Fibroblast of pulmonary artery (primary cell): ENCODE data around the gene MTUS2.

Source experiments
- DNase-seq: peaks from one replicate; pipeline ENCODE4 v3.0.0-alpha.2; 2010; ENCODE audit warnings: low read depth
- H3K4me3 ChIP-seq: replicated peaks from 2 replicates; pipeline ENCODE4 v1.5.1; 2011; ENCODE audit warnings: low read depth, mild to moderate bottlenecking, control low read depth, low read length, moderate library complexity
- TF ChIP-seq, protein P1 (sequence below): IDR thresholded peaks from 2 replicates; pipeline ENCODE4 v1.5.1; 2011; ENCODE audit warnings: mild to moderate bottlenecking, control low read depth, low read length, inconsistent platforms; ENCODE audit errors: missing control alignments

MTUS2 gene

DNA sequence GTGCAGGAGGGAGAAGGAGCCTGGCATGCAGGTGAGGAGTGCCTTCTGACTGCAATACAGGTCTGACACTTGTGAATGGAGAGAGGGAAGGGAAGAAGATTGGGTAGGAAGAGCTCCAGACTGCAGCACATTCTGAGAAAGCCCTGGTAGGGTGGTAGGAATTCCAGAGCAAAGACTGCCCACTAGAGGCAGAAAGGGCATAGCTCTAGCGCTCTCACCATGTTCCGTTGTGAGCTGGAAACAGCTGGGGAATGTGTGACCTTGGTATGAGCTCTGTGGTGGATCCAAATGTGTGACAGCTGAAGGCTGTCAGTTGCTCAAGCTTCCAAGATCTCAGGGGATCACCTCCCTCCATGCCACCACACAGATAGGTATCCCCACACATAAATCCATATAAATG lies 2.9 kb upstream of the MTUS2 start:
- H3K4me3 ChIP-seq, result no peak overlapping the region
- DNase-seq, result no peak
- TF ChIP-seq, protein P1, sequence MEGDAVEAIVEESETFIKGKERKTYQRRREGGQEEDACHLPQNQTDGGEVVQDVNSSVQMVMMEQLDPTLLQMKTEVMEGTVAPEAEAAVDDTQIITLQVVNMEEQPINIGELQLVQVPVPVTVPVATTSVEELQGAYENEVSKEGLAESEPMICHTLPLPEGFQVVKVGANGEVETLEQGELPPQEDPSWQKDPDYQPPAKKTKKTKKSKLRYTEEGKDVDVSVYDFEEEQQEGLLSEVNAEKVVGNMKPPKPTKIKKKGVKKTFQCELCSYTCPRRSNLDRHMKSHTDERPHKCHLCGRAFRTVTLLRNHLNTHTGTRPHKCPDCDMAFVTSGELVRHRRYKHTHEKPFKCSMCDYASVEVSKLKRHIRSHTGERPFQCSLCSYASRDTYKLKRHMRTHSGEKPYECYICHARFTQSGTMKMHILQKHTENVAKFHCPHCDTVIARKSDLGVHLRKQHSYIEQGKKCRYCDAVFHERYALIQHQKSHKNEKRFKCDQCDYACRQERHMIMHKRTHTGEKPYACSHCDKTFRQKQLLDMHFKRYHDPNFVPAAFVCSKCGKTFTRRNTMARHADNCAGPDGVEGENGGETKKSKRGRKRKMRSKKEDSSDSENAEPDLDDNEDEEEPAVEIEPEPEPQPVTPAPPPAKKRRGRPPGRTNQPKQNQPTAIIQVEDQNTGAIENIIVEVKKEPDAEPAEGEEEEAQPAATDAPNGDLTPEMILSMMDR, result no peak

DNA sequence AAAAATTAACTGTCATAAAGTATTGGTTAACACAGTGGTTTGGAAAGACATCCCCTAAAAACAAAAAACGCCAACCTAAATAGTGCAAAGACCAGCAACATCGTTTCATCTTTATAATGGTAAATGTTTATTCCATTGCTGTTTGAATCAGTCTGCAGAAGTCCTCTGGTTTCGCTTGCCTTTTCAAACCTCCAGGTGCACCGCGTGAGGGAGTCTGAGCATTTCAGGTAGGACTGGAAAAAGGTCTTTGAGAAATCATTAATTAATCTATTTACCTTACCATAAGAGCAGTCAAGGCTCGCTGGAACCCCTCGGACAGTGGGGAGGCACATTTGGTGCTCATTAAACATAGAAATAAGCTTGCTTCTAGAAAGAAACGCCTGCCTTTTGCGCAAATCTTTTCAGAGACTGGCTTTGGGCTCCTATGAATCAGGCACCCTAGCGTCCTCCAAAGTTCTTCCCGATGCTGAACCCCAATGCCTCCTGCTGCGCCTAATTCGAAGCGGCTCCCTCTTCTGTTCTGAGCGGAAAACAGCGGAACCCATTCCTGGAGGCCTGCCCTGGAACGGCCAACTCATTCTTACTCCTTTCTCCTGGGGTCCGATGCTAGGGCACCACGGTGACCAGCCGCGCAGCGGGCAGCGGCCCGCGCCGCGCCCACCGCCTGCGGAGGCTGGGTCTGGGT lies 951 bp upstream of the MTUS2 start:
- peak; percentile 35 for DNase-seq
- TF ChIP-seq, protein P1, result no peak
- peak overlapping the region; percentile 24 for H3K4me3 ChIP-seq

DNA sequence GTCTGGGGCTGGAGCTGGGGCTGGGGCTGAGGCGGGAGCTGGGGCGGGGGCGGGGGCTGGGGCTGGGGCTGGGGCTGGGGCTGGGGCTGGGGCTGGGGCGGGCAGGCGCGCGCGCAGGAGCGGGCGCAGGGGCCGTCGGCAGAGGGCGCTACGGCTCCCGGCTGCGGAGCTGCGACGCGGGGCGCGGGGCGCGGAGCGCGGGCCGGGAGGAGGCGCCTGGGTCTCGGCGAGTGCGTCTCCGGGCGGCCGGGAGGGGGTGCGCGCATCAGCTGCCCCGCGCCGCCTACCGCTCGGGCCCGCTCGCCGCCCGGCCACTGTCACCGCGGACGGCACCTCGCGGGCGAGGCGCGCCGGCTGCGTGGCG lies 422 bp upstream of the MTUS2 start:
- peak overlapping the region; percentile 24 for H3K4me3 ChIP-seq
- peak; percentile 45 for DNase-seq
- TF ChIP-seq, protein P1, result no peak

DNA sequence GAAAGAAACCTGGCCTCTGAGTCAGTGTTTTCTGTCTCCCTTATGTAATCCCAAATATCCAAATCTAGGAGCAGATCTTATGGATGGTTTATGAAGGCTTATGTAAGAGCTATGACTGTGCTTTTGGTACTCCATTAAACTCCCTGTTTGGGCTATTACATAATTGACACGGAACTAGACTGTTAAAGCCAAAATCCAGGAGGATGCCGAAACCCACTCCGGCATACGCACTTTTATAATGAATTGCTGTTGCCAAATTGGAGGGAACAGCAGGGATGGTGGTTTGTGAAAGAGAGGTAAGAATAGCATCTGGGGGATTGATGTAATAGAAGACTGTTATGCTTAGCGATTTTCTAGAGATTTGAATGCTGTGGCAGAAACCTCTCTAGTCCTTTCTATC lies 2.0 kb downstream of the MTUS2 start:
- no peak overlapping the region for H3K4me3 ChIP-seq
- TF ChIP-seq, protein P1, result no peak
- no peak for DNase-seq

DNA sequence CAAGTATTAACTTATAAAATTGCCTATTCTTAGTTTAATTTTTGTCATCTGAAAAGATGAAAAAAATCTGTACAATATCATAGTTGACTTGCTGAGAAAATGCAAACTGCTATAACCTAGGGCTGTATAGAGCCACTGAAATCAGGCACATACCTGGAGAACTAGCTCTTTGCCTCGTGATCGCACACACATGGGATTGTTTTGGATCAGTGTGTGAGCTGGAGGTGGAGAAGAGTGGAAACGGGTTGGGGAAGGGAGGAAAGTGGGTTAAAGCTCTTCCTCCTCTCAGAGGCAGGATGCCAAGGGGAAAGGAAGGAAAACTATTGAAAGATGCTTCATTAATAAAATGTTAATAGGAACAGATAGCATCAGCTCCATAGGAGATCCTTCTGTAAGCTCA lies 2.7 kb downstream of the MTUS2 start:
- no peak for DNase-seq
- TF ChIP-seq, protein P1, result no peak

DNA sequence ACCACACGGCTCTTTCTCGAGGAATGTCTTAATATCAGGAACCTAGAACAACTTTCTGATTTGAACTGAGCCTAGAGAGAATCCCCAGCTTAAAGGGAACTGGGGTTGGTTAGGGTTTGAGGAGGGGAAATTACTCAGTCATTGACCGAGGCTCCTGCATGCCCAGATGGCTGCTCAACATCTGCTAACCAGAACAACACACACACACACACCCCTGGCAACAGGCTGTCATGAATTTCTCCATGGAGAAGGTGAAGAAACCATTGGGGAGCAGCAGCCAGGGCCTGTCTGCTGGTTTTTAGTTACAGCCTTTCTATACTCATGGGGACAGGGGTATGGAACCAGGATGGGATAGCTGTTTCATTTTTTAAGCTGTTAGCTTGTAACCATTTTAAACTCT lies 5.2 kb downstream of the MTUS2 start:
- TF ChIP-seq, protein P1, result no peak
- no peak overlapping the region for H3K4me3 ChIP-seq
- DNase-seq, result no peak

More for the DNA sequence above, 2.7 kb downstream of the MTUS2 start:
- no peak overlapping the region for H3K4me3 ChIP-seq

DNA sequence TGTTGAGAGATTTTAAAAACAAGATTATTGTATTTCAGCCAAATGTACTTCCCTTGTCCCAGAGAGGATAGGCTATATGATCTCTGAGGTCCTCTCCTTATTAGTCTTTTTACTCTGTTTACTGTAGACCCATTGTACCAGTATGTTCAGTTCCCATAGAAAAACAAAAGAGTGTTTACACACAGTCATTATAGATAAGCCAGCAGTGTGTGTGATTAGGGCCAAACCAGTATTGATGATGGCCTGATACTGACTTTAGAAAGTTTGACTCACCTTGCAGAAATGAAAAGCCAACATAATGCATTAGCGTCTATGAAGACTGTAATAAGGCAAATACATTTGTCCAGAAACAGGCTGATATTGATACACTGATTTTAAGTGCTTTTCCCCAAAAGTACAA lies 6.2 kb downstream of the MTUS2 start:
- no peak for DNase-seq
- TF ChIP-seq, protein P1, result no peak
- H3K4me3 ChIP-seq, result no peak overlapping the region
